PC-3 (cell line): ENCODE results near the gene VCX3B.

Source experiments
- EZH2 ChIP-seq: fragments of 300-600 bp; sonication (generic); IDR thresholded peaks from one replicate; pipeline ENCODE4 v1.6.1; 2017; ENCODE audit warnings: antibody characterized with exemption, mild to moderate bottlenecking, low read length; ENCODE audit not compliant: unreplicated experiment
- EZH2phosphoT487 ChIP-seq: fragments of 300-600 bp; sonication (generic); IDR thresholded peaks from 2 replicates; pipeline ENCODE4 v1.6.1; 2018; ENCODE audit warnings: mild to moderate bottlenecking, antibody characterized with exemption, low read length, borderline replicate concordance
- TF ChIP-seq, protein P1 (sequence below): fragments of 300-600 bp; sonication (generic); conservative IDR thresholded peaks from 2 replicates; pipeline ENCODE4 v1.5.1; 2017; ENCODE audit warnings: antibody characterized with exemption, low read depth, mild to moderate bottlenecking, low read length

DNA sequence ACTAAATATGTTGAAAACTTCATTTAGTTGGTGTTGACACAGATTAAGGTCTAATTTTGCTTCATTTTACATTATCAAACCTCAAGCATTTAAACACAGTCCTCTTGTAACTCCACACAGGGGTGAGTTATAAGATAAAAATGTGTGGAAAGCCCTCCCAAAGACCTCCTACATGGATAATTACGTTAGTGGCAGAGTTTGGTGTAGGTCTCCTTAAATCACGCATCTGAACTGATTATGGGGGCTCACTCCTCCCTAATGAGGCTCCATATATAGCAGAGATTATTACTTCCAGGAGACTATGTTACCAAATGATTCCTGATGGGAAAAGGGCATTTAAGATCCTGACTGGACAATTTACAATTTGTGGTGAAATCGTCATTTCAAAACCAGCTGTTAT is 32.2 kb upstream of the VCX3B start:
- TF ChIP-seq, protein P1, sequence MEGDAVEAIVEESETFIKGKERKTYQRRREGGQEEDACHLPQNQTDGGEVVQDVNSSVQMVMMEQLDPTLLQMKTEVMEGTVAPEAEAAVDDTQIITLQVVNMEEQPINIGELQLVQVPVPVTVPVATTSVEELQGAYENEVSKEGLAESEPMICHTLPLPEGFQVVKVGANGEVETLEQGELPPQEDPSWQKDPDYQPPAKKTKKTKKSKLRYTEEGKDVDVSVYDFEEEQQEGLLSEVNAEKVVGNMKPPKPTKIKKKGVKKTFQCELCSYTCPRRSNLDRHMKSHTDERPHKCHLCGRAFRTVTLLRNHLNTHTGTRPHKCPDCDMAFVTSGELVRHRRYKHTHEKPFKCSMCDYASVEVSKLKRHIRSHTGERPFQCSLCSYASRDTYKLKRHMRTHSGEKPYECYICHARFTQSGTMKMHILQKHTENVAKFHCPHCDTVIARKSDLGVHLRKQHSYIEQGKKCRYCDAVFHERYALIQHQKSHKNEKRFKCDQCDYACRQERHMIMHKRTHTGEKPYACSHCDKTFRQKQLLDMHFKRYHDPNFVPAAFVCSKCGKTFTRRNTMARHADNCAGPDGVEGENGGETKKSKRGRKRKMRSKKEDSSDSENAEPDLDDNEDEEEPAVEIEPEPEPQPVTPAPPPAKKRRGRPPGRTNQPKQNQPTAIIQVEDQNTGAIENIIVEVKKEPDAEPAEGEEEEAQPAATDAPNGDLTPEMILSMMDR, result no peak
- TF ChIP-seq EZH2, result no peak
- no peak for TF ChIP-seq EZH2phosphoT487
